Measurements from ENCODE around the gene ACO1.
"Not testable (repeated sequence)": the region's sequence is repeated elsewhere in the genome, so short reads cannot be mapped to it uniquely, and the experiment has no call there.

The ACO1 gene

GRCh38 chr9:32384364-32385151 is at the start of gene ACO1:
Gene ACO1 (plus strand): TSS chr9:32384643. CDS start chr9:32405507, 20,864 bp downstream.
- DNase-seq (ENCODE audit: low read depth, low spot score): peak; percentile 65

GRCh38 chr9:32334916-32335895 is 49.2 kb upstream of the ACO1 start:
- no peak for DNase-seq (ENCODE audit: low read depth, low spot score)

GRCh38 chr9:32339424-32339823 is 45.0 kb upstream of the ACO1 start:
- no peak for DNase-seq (ENCODE audit: low read depth, low spot score)

DNA sequence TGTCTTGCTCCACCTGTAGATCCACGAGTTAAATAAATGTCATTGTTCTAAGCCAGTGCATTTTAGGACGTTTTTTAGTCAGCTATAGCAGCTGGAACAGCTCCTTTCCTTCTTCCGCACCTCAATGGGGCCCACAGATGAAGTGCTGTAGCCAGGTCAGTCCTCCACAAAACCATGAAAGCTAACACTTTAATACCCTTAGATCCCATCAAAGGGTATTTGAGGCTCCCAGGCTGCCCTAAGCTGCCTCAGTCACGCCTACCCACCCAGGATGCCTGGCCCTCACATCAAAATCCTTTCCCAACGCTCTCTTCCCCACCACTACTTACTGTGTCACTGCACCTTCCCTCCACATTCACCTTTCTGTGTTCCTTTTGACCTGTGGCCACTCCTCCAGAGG is 44.1 kb upstream of the ACO1 start:
- no peak for DNase-seq (ENCODE audit: low read depth, low spot score)

DNA sequence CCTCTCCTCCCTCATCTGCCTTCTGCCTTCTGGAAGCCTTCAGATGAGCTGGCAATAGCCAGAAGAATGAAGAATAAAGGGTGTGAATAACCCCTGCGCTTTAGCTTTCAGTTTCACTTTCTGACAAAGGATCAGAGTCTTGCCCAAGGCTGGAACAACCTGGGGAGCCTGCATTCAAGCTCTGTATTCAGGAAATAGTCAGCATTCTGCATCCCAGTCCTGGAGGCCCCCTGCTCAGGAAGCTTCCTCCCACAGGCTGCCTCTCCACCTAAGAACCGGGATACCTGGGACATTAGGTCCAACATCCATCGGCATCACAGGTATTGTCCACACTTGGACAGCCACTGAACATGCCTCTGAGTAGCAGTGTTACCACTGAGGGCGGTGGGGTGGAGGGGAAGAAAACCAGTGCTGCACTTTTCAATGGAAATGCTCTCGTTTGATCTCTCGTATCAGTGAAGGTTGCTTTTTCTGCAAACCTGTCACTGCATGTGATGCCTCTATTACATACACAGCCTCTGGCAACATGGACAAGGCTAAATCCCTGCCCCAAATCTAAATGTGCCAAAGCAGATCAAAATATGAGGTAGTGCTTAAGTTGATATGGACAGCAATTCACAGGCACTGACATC is 39.8 kb upstream of the ACO1 start:
- DNase-seq (ENCODE audit: low read depth, low spot score): no peak

- DNase-seq (ENCODE audit: low read depth, low spot score): no peak
These were observed 39.2 kb upstream of the ACO1 start for GRCh38 chr9:32345243-32345642.

- no peak for DNase-seq (ENCODE audit: low read depth, low spot score)
These were observed 36.9 kb upstream of the ACO1 start for GRCh38 chr9:32347571-32347970.

DNA sequence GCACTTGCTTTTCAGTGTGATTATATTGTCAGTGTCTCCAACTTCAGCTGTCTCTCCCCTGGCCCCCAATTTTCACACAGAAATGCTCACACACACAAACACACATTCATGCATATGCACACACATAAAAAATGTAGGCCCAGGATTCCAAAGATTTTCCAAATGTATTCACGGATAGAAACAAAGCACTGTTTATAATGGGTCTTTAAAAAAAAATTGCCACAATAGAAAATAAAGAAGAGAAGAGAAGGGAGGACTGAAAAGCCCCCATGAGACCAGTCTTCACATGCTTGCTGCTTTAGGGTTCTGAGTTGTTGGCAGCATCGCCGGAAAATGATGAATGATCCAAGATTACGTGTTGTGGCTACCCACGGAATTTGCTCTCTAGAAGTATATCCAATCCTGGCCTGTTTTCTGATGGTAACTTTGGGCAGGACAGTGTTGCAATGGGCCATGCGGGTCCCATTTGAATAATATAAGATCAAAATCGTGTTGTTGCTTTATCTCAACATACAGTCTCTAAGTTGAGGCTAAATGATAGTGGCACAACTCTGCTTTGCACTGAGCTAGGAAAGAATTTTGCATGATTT is 36.2 kb upstream of the ACO1 start:
- DNase-seq (ENCODE audit: low read depth, low spot score): no peak

DNA sequence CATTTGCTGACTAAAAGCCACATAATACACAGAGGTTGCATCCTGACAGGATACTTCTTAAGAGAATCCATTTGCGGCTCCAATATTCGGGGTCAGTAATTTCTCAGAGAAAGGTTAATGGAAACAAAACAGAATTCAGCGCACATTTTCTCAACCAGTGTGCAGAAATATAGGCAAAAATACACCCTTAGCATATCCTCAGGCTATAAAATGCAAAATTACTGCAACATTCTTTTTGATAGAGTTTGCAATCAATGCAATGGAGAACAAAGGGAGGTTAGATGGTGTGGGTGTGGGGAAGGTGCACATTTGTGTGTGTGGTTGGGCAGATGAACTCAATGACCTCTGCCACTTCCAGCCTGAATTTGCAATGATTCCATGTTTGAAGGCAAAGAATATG is 35.4 kb upstream of the ACO1 start:
- DNase-seq (ENCODE audit: low read depth, low spot score): no peak

DNA sequence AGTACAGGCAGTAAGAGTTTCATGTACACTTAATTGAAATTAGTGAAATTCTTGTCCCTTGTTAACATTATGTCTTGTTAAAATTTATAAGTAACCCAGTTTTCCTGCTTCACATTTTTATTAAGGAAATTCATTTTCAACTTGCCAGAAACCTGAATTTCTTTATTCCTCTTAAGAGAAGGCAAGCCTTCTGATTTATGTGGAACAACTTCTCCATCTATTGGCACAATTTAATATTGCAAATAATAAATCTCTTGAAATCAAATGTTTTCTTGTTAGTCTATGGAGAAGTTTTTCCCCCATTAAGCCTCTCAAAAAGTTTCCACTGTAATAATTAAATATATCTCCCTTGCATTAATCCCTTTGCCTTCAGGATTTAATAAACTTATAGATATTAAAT is 33.8 kb upstream of the ACO1 start:
- no peak for DNase-seq (ENCODE audit: low read depth, low spot score)

- no peak for DNase-seq (ENCODE audit: low read depth, low spot score)
These were observed 32.6 kb upstream of the ACO1 start for GRCh38 chr9:32351845-32352244.

GRCh38 chr9:32353476-32353875 is 31.0 kb upstream of the ACO1 start:
- DNase-seq (ENCODE audit: low read depth, low spot score): not testable (repeated sequence)

DNA sequence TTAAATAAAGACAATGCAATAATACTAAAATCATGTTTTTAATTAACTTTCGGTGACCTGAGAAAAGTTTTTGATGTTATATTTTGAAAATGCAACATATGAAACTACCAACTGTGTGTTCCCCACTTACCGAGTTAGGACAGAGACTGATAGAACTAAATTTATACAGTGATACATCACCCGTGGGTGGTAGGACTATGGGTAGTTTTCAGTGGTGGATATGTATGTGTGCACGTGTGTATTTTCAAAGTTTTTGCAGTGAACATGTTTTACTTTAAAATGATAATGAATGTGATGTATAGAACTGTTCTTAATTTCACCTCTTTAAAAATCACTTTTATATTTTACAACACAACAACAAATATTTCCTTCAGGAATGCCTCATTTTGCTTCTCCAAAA is 25.0 kb upstream of the ACO1 start:
- DNase-seq (ENCODE audit: low read depth, low spot score): no peak

GRCh38 chr9:32360983-32361673 is 23.3 kb upstream of the ACO1 start:
- DNase-seq (ENCODE audit: low read depth, low spot score): no peak

- no peak for DNase-seq (ENCODE audit: low read depth, low spot score)
These were observed 13.2 kb upstream of the ACO1 start for GRCh38 chr9:32371279-32371678.

DNA sequence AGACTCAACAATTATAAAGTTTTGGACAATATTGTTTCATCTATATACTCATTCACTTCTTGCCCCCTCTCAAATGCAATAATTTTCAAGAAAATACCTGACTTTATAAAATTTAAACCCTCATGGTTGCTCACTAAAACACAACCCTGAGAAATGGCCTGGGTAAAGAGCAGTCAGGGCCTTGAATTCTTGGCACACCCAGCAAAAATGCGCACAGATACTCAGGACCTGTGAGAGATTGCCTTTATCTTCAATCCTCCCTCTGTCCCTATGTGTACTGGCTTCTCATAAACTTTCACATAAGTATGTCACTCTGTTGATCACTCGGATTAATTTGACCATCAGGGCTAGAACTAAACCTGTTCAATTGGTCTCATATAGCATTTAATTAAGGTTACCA is 12.8 kb upstream of the ACO1 start:
- no peak for DNase-seq (ENCODE audit: low read depth, low spot score)

- DNase-seq (ENCODE audit: low read depth, low spot score): no peak
These were observed 8.2 kb upstream of the ACO1 start for GRCh38 chr9:32376285-32376684.

GRCh38 chr9:32378496-32378895 is 5.9 kb upstream of the ACO1 start:
- no peak for DNase-seq (ENCODE audit: low read depth, low spot score)

DNA sequence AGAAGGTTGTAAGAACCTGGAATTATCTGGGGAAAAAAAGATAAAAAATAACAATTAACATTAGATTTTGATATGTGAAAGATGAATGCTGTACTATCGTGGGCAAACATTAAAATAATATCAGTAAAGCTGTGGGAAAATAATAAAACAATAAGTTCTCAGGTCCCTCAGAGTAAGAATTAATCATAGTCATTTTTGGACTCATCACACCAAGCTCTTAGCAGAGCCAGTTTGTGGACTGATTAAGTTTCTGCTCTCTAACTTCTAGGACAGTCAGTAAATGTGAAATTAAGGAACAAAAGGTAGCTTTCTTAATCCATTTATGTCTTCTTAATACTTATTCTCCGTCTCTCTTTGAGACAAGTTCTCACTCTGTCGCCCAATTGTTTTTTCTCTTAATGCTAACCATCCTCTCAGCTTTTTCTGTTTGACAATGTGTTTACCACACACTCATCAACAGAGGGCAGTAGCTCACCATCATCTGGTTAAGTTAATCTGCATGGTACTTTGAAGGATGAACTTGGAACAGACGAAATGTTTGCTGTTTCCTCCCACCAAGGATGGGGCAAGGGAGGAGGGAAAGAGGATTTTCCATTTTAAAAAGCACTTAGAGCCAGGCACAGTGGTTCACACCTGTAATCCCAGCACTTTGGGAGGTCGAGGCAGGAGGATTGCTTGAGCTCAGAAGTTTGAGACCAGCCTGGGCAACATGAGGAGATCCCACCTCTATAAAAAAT is 5.3 kb upstream of the ACO1 start:
- DNase-seq (ENCODE audit: low read depth, low spot score): peak; percentile 12

DNA sequence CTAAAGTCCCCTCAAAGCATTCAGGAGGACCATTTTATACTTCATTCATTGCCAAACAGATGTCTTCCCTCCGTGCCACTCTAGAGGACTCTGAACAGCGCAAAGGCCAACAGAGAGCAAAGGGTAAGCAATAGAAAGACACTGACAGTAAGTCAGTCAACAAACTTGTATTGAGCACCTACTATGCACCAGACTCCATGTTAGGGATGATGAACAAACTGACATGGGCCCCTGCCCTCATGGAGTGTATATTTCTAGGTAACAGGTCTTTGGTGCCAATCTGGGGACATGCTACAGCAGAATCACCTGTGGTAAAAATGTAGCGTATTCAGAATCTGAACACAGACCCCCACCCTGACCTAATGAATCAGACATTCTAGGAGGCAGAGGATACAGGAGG is 3.5 kb upstream of the ACO1 start:
- no peak for DNase-seq (ENCODE audit: low read depth, low spot score)
